Spinal cord (tissue), 10 donors: ENCODE measurements around the gene FRG2. TPM values are rescaled to one million over a fixed set of nuclear protein-coding genes. Genes with fewer than 3 reads are reported as not detected.
"Not testable (repeated sequence)": the region's sequence is repeated elsewhere in the genome, so short reads cannot be mapped to it uniquely, and the experiment has no call there.

Experiments used
- DNase-seq, 6 donors: peaks; one replicate each; pipeline versions ENCODE4 v3.0.0 to v3.0.0-alpha.2; 2013 to 2015; ENCODE audit warnings: low spot score in 6 of 6, low read depth in 4 of 6
- H3K27ac ChIP-seq: one replicate; pipeline ENCODE4 v1.5.1; 2013; ENCODE audit warnings: low read depth, low read length, control low read depth
- H3K27me3 ChIP-seq: one replicate; pipeline ENCODE4 v1.6.1; 2013; ENCODE audit warnings: low read length; ENCODE audit not compliant: control insufficient read depth, insufficient read depth
- H3K36me3 ChIP-seq: one replicate; pipeline ENCODE4 v1.6.1; 2013; ENCODE audit warnings: low read length; ENCODE audit not compliant: control insufficient read depth, insufficient read depth
- H3K4me1 ChIP-seq: one replicate; pipeline ENCODE4 v1.6.1; 2013; ENCODE audit warnings: low read length; ENCODE audit not compliant: control insufficient read depth, insufficient read depth
- H3K4me3 ChIP-seq: one replicate; pipeline ENCODE4 v1.5.1; 2013; ENCODE audit warnings: low read depth, low read length, control low read depth
- H3K9me3 ChIP-seq: one replicate; pipeline ENCODE4 v1.6.1; 2013; ENCODE audit warnings: low read length; ENCODE audit not compliant: control insufficient read depth, insufficient read depth
- WGBS: methylation state at CpG from one replicate; pipeline ENCODE4 v1.1.5; 2013; ENCODE audit warnings: missing lambda C conversion rate; ENCODE audit not compliant: insufficient coverage; 5-methylcytosine and 5-hydroxymethylcytosine counted together
- polyA plus RNA-seq, 2 donors: library from polyadenylated mRNA; unstranded; fragments of 120-200 nt; gene quantifications; one replicate each; pipeline ENCODE4 v1.2.1, GENCODE V29; 2013; ENCODE audit not compliant: insufficient read length in 2 of 2
- total RNA-seq, 2 donors: library from RNA; depleted of rRNA in 1 of 2; stranded (reverse); fragments of 120-200 nt in 1 of 2; fragments of >200 nt in 1 of 2; gene quantifications; one replicate each; pipeline versions ENCODE4 v1.2.3 to v1.2.4, GENCODE V29; 2013 to 2014
- donor health status: healthy.

The FRG2 gene
- total and polyA plus RNA-seq, 4 donors, result not detected

- Histone ChIP-seq H3K4me1 (peaks cover 15% of the 10 kb centered on the region), H3K27me3 (peaks cover 44% of the 10 kb centered on the region)
- WGBS, result 15% methylated on average over 27 of the region's 47 CpGs
- not testable (repeated sequence) for H3K9me3 ChIP-seq, H3K27ac ChIP-seq, H3K36me3 ChIP-seq, H3K4me3 ChIP-seq
- DNase-seq, result peak in 1 of 6 donors; percentile 7
Measured at GRCh38 chr4:190022614-190023281, 4.3 kb downstream of the FRG2 start.

- not testable (repeated sequence) for H3K36me3 ChIP-seq, H3K4me3 ChIP-seq, H3K27ac ChIP-seq, H3K9me3 ChIP-seq, DNase-seq
- 46% methylated on average over 14 of the region's 39 CpGs for WGBS
- peaks cover 51% of the 10 kb centered on the region for H3K27me3 ChIP-seq
- peaks cover 18% of the 10 kb centered on the region for H3K4me1 ChIP-seq
Measured at GRCh38 chr4:190021973-190022372, 5.1 kb downstream of the FRG2 start.

GRCh38 chr4:190020790-190021717, 6.0 kb downstream of the FRG2 start:
- no peak overlapping the region for H3K27ac ChIP-seq
- DNase-seq, result peak in 2 of 6 donors; percentile 72 to 73
- no peaks in the 10 kb centered on the region for H3K9me3 ChIP-seq
- 1% methylated on average over 39 of the region's 55 CpGs for WGBS
- peaks cover 61% of the 10 kb centered on the region for H3K27me3 ChIP-seq
- H3K4me3 ChIP-seq, result no peak overlapping the region
- H3K36me3 ChIP-seq, result no peaks in the 10 kb centered on the region
- H3K4me1 ChIP-seq, result peaks cover 18% of the 10 kb centered on the region

DNA sequence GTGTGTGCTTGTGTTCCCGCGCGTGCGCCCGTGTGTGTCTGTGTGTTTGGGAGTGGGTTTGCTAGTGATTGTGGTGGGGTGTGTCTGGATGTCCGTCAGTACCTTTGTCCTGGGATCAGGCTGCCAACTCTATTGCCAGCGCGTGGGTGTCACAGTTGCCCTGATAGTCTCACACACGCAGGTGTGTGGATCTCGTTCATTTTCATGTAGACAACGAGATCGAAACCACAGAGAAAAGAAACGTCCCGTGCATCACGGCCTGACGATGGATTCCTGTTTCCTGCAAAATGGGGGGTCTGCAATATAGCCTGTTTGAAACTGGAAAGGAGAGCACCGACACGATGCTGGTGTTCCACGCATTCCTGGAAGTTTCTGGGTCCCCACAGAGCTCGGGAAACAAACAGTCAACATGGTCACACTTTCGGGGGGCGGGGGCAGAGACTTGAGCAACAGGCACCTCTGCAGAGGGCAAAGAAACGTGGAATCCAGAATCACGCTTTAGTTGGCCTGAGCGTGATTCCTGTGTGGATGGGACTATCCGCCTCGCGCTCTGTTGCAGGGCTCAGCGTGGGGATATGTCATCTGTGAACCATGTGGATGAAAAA, 7.1 kb downstream of the FRG2 start:
- H3K4me3 ChIP-seq, H3K9me3 ChIP-seq, H3K27ac ChIP-seq, H3K36me3 ChIP-seq: not testable (repeated sequence)
- peaks cover 69% of the 10 kb centered on the region for H3K27me3 ChIP-seq
- H3K4me1 ChIP-seq, result peaks cover 23% of the 10 kb centered on the region
- WGBS, result 12% methylated on average over 26 of the region's 29 CpGs
- peak in 2 of 6 donors; percentile 7 to 11 for DNase-seq

DNA sequence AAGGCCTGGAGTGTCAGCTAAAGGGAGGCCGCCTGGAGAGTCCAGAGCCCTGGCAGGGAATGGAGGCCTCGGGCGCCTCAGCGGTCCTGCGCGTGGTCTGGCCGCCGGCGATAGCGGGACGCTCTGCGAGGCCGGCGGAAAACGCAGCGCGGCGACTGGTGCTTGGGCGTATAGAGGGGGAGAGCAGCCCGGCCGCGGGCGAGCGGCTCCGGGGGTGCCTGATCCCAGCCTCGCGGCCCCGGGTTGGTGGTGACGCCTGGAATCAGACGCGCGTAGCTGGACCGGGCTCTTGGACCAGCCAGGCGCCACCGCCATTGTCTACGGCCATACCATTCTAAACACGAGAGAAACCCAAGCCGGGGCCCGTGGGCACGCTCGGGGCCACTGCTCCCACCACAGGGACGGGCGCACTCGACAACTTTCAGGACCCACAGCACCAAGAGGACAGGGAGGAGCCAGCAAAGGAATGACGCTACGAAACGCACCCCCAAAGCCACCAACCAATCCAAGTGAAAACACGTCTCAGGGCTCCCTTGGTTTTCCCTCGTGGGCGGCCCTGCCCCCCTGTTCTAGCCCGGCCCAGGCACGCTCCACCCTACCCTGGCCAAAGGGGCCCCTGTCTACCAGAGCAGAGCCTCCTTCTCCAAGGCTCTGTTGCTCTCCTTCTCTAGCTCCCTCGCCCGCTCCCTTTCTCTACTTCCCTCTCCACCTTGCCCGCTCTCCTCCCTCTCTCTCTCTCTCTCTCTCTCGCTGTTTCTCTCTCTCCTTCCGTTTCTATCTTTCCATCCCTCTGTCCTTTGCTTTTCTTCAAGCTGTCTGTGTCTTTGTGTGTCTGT, 7.8 kb downstream of the FRG2 start:
- Histone ChIP-seq H3K4me1 (peaks cover 23% of the 10 kb centered on the region), H3K9me3 (no peaks in the 10 kb centered on the region), H3K4me3 (no peak overlapping the region), H3K36me3 (no peaks in the 10 kb centered on the region), H3K27ac (no peak overlapping the region), H3K27me3 (peaks cover 73% of the 10 kb centered on the region)
- peak in 1 of 6 donors; percentile 2 for DNase-seq
- 2% methylated on average over 55 of the region's 57 CpGs for WGBS

- Histone ChIP-seq H3K4me3 (no peak overlapping the region), H3K4me1 (peaks cover 23% of the 10 kb centered on the region), H3K27ac (no peak overlapping the region), H3K27me3 (peaks cover 73% of the 10 kb centered on the region), H3K9me3 (no peaks in the 10 kb centered on the region), H3K36me3 (no peaks in the 10 kb centered on the region)
- DNase-seq, result no peak
- 5% methylated on average over 34 of the region's 38 CpGs for WGBS
Measured at GRCh38 chr4:190018201-190018920, 8.7 kb downstream of the FRG2 start.

DNA sequence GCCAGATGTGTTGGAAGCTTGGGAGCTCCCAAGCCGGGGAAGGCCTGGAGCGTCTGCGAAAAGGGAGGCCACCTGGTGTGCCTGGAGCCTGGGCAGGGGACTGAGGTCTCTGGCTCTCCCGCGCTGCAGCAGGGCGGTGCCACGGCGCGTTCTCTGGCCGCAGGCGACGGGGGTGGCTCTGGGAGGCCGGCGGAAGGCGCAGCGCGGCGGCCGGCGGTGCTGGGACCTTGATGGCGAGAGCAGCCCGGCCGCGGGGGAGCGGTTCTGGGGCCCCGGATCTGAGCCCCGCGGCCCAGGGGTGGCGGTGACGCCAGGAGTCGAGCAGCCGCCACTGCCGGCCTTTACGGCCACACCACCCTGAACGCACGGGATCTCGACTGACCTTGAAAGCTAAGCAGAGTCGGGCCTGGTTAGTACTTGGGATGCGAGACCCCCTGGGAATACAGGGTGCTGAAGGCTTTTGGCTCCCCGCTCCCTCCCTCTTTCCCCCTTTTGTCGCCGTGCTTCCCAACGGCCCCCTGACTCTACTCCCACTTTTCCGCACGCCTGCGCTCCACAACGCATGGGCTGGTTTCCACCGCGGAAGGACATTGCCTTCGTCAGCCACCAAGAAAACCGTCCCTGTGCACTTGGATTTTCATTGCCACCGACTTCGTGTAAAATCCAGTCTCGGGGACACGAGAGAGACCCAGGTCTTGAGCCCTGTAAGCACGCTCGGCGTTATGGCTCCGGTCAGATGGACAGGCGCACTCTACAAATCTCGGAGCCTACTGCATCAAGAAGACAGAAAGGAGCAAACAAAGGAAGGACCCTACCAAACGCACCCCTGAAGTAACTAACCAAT, 9.5 kb downstream of the FRG2 start:
- peak in 2 of 6 donors; percentile 37 to 40 for DNase-seq

More for the DNA sequence above, 9.5 kb downstream of the FRG2 start:
- Histone ChIP-seq H3K4me3 (no peak overlapping the region), H3K36me3 (no peaks in the 10 kb centered on the region), H3K4me1 (peaks cover 23% of the 10 kb centered on the region), H3K9me3 (no peaks in the 10 kb centered on the region), H3K27ac (no peak overlapping the region), H3K27me3 (peaks cover 75% of the 10 kb centered on the region)
- 1% methylated on average over 62 of the region's 62 CpGs for WGBS
